RWPE1 (cell line): ENCODE data around the gene LAMC3.
"Not testable (repeated sequence)": the region's sequence is repeated elsewhere in the genome, so short reads cannot be mapped to it uniquely, and the experiment has no call there.

Experiments
- CTCF ChIA-PET: fragments of 350-600 bp; sonication (Branson Sonifier 250); formaldehyde crosslinking; extraction: SDS; loops from one replicate; lab custom pipeline; 2021; lab: Yijun Ruan, JAX
- POLR2A ChIA-PET: fragments of 400-600 bp; formaldehyde crosslinking; extraction: SDS; loops from one replicate; lab custom pipeline; 2020; ENCODE audit warnings: antibody characterized with exemption; ENCODE audit not compliant: low non-redundant PET; lab: Yijun Ruan, JAX
- DNase-seq: peaks from one replicate; pipeline ENCODE4 v3.0.0; 2012; ENCODE audit warnings: low spot score
- H3K27ac ChIP-seq: fragments of 450-650 bp; 2 replicates; pipeline ENCODE4 v1.5.1; 2017
- CTCF ChIP-seq: fragments of 450-650 bp; conservative IDR thresholded peaks from 2 replicates; pipeline ENCODE4 v1.5.1; 2017; ENCODE audit warnings: low read depth, mild to moderate bottlenecking

The LAMC3 gene

GRCh38 chr9:131033269-131034224, 24.6 kb downstream of the LAMC3 start:
- ChIA-PET CTCF (interaction anchor here (0.6 to 0.9 kb wide), 4 partner anchors 13 to 1850 kb away, joined by 3 to 8 read pairs (median 4); no protein-coding TSS in a partner anchor), POLR2A (no interaction called here)
- DNase-seq = no peak
- no peak for TF ChIP-seq CTCF
- no peak overlapping the region for H3K27ac ChIP-seq

DNA sequence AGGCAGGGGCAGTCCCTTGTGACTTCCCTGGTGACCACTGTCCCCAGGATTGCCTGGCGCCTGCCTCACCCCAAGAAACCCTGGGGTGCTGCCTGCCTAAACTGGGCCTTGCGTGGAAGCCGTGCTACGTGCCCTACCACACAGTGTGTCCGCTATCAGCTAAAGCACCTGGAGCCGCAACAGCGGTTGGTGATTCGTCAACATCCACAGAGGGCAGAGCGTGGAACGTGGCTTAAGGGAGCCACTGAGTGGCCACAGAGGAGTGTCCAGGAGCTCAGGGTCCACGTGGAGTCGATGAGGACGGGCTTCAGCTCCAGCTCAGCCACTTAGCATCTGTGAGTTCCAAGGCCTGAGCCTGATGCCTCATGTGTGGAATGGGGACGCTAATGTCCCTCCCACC, 25.3 kb downstream of the LAMC3 start:
- no peak for TF ChIP-seq CTCF
- ChIA-PET POLR2A (no interaction called here), CTCF (interaction anchor here (0.6 to 0.9 kb wide), 2 partner anchors 12 to 1850 kb away, joined by 3 to 8 read pairs; no protein-coding TSS in a partner anchor)
- no peak for DNase-seq
- no peak overlapping the region for H3K27ac ChIP-seq

- H3K27ac ChIP-seq, DNase-seq, POLR2A ChIA-PET: not testable (repeated sequence)
- CTCF ChIA-PET = interaction anchor here (0.9 to 1.0 kb wide), 2 partner anchors 12 to 13 kb away, joined by 4 to 8 read pairs; no protein-coding TSS in a partner anchor
Observed at GRCh38 chr9:131034749-131035148, 25.8 kb downstream of the LAMC3 start.

GRCh38 chr9:131035548-131035947, 26.6 kb downstream of the LAMC3 start:
- POLR2A ChIA-PET = no interaction called here
- H3K27ac ChIP-seq = no peak overlapping the region
- DNase-seq = no peak
- no peak for TF ChIP-seq CTCF
- CTCF ChIA-PET = interaction anchor here (0.8 to 1.0 kb wide), 2 partner anchors 11 to 14 kb away, joined by 4 to 5 read pairs; no protein-coding TSS in a partner anchor

DNA sequence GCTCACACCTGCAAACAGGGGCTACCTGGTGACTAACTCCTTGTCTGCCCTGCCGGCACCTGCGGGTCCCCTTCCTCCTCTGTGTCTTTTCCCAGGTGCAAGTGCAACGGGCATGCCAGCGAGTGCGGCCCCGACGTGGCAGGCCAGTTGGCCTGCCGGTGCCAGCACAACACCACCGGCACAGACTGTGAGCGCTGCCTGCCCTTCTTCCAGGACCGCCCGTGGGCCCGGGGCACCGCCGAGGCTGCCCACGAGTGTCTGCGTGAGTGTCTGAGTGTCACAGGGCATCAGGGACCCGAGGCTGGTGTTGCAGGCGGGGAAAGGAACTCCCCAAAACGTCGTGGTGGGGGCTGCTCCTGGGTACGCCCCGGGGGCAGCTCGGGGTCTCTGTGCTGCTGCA, 27.1 kb downstream of the LAMC3 start:
- TF ChIP-seq CTCF = no peak
- no peak for DNase-seq
- ChIA-PET POLR2A (no interaction called here), CTCF (interaction anchor here (0.6 to 3.4 kb wide), 3 partner anchors 10 to 140 kb away, joined by 3 to 18 read pairs (median 5); no protein-coding TSS in a partner anchor)
- H3K27ac ChIP-seq = no peak overlapping the region

- TF ChIP-seq CTCF = no peak
- H3K27ac ChIP-seq = no peak overlapping the region
- no peak for DNase-seq
Observed at GRCh38 chr9:131036529-131037334, 27.8 kb downstream of the LAMC3 start.

More at GRCh38 chr9:131036529-131037334, 27.8 kb downstream of the LAMC3 start:
- ChIA-PET POLR2A (no interaction called here), CTCF (interaction anchor here (0.6 to 3.4 kb wide), 7 partner anchors 10 to 170 kb away, joined by 3 to 18 read pairs (median 4); no protein-coding TSS in a partner anchor)
